Activated naive CD4-positive, alpha-beta T cell treated with Interleukin-2 at 50 U/mL for 16 hours (primary cell): Measurements from ENCODE around the gene RNF187.

Experiments
- DNase-seq: peaks from one replicate; pipeline ENCODE4 v3.0.0-alpha.2; 2020

The RNF187 gene

GRCh38 chr1:228511546-228512445, 24.6 kb downstream of the RNF187 start:
- DNase-seq: no peak

- DNase-seq: no peak
These were observed 25.6 kb downstream of the RNF187 start for GRCh38 chr1:228512781-228513198.

- no peak for DNase-seq
These were observed 26.2 kb downstream of the RNF187 start for GRCh38 chr1:228513236-228513900.

GRCh38 chr1:228514421-228514820, 27.2 kb downstream of the RNF187 start:
- no peak for DNase-seq

GRCh38 chr1:228515200-228515834, 28.1 kb downstream of the RNF187 start:
- peak; percentile 20 for DNase-seq

GRCh38 chr1:228517655-228518054, 30.5 kb downstream of the RNF187 start:
- DNase-seq: no peak

GRCh38 chr1:228527596-228527995, 40.4 kb downstream of the RNF187 start:
- no peak for DNase-seq

GRCh38 chr1:228528612-228529011, 41.4 kb downstream of the RNF187 start:
- no peak for DNase-seq

GRCh38 chr1:228530086-228530758, 43.0 kb downstream of the RNF187 start:
- DNase-seq: no peak

- no peak for DNase-seq
These were observed 44.0 kb downstream of the RNF187 start for GRCh38 chr1:228530951-228531731.

GRCh38 chr1:228538831-228539230, 51.6 kb downstream of the RNF187 start:
- no peak for DNase-seq

- DNase-seq: no peak
These were observed 53.2 kb downstream of the RNF187 start for GRCh38 chr1:228540161-228540917.

GRCh38 chr1:228541725-228542124, 54.5 kb downstream of the RNF187 start:
- no peak for DNase-seq

GRCh38 chr1:228542376-228542775, 55.2 kb downstream of the RNF187 start:
- no peak for DNase-seq

- DNase-seq: no peak
These were observed 55.8 kb downstream of the RNF187 start for GRCh38 chr1:228542981-228543380.

- DNase-seq: no peak
These were observed 56.2 kb downstream of the RNF187 start for GRCh38 chr1:228543396-228543795.

GRCh38 chr1:228544021-228544850, 57.1 kb downstream of the RNF187 start:
- DNase-seq: no peak

- DNase-seq: no peak
These were observed 57.9 kb downstream of the RNF187 start for GRCh38 chr1:228544921-228545591.
